NCI-H82 (cell line): ENCODE results near the gene BBX.

Source experiments
- DNase-seq: peaks from one replicate; lab custom pipeline; 2025; lab: John Stamatoyannopoulos, UW

BBX gene

GRCh38 chr3:107522510-107523288 is at the start of gene BBX:
TSS of gene BBX (plus strand) at chr3:107522962. CDS start at chr3:107710461, 187,499 bp downstream.
- DNase-seq: peak; percentile 96

GRCh38 chr3:107476462-107476861 is 46.3 kb upstream of the BBX start:
- no peak for DNase-seq

- DNase-seq: no peak
These were observed 35.3 kb upstream of the BBX start for GRCh38 chr3:107487490-107487889.

GRCh38 chr3:107488942-107489341 is 33.8 kb upstream of the BBX start:
- no peak for DNase-seq

GRCh38 chr3:107493134-107493533 is 29.6 kb upstream of the BBX start:
- DNase-seq: no peak

- DNase-seq: no peak
These were observed 25.9 kb upstream of the BBX start for GRCh38 chr3:107496855-107497254.

- DNase-seq: no peak
These were observed 24.1 kb upstream of the BBX start for GRCh38 chr3:107498646-107499045.

- no peak for DNase-seq
These were observed 16.3 kb upstream of the BBX start for GRCh38 chr3:107506458-107506857.

GRCh38 chr3:107508331-107508730 is 14.4 kb upstream of the BBX start:
- DNase-seq: no peak

GRCh38 chr3:107512108-107512507 is 10.7 kb upstream of the BBX start:
- DNase-seq: no peak

GRCh38 chr3:107514453-107514852 is 8.3 kb upstream of the BBX start:
- no peak for DNase-seq

GRCh38 chr3:107516475-107516874 is 6.3 kb upstream of the BBX start:
- no peak for DNase-seq

GRCh38 chr3:107520535-107520934 is 2.2 kb upstream of the BBX start:
- no peak for DNase-seq

- no peak for DNase-seq
These were observed 1.2 kb upstream of the BBX start for GRCh38 chr3:107521469-107522059.

- DNase-seq: peak; percentile 76
These were observed 452 bp downstream of the BBX start for GRCh38 chr3:107523289-107523538.

GRCh38 chr3:107523539-107524325 is 970 bp downstream of the BBX start:
- peak; percentile 86 for DNase-seq

GRCh38 chr3:107524326-107524840 is 1.6 kb downstream of the BBX start:
- no peak for DNase-seq

GRCh38 chr3:107524841-107525643 is 2.3 kb downstream of the BBX start:
- DNase-seq: peak; percentile 50

- peak; percentile 50 for DNase-seq
These were observed 3.0 kb downstream of the BBX start for GRCh38 chr3:107525644-107526305.

- DNase-seq: no peak
These were observed 9.2 kb downstream of the BBX start for GRCh38 chr3:107531917-107532469.

GRCh38 chr3:107540857-107541256 is 18.1 kb downstream of the BBX start:
- DNase-seq: no peak
